Stimulated activated CD4-positive, alpha-beta T cell treated with anti-CD3 and anti-CD28 coated beads, Interleukin-15, amount 100 ng/mL, for 24 hours (primary cell): ENCODE measurements around the gene B4GALNT1.
A peak's percentile ranks its signal among the peaks of the same experiment; 100 is the strongest.
"Not testable (repeated sequence)": the region's sequence is repeated elsewhere in the genome, so short reads cannot be mapped to it uniquely, and the experiment has no call there.

ENCODE experiments used
- DNase-seq: peaks from one replicate; pipeline ENCODE4 v3.0.0-alpha.2; 2020

Gene B4GALNT1

GRCh38 chr12:57632958-57633840 is at the start of gene B4GALNT1:
Gene B4GALNT1 (minus strand): TSS chr12:57633201. CDS start chr12:57632132, 1,069 bp downstream.
- DNase-seq, result peak; percentile 81

- no peak for DNase-seq
These were observed 46.7 kb upstream of the B4GALNT1 start for GRCh38 chr12:57679697-57680096.

GRCh38 chr12:57677947-57678346 is 44.9 kb upstream of the B4GALNT1 start:
- not testable (repeated sequence) for DNase-seq

GRCh38 chr12:57674691-57675090 is 41.7 kb upstream of the B4GALNT1 start:
- no peak for DNase-seq

- DNase-seq, result no peak
These were observed 39.8 kb upstream of the B4GALNT1 start for GRCh38 chr12:57672801-57673200.

GRCh38 chr12:57671811-57672210 is 38.8 kb upstream of the B4GALNT1 start:
- DNase-seq, result not testable (repeated sequence)

GRCh38 chr12:57669691-57670090 is 36.7 kb upstream of the B4GALNT1 start:
- not testable (repeated sequence) for DNase-seq

- DNase-seq, result no peak
These were observed 33.9 kb upstream of the B4GALNT1 start for GRCh38 chr12:57666897-57667296.

GRCh38 chr12:57665066-57665820 is 32.2 kb upstream of the B4GALNT1 start:
- not testable (repeated sequence) for DNase-seq

GRCh38 chr12:57661376-57661775 is 28.4 kb upstream of the B4GALNT1 start:
- no peak for DNase-seq

GRCh38 chr12:57658890-57659289 is 25.9 kb upstream of the B4GALNT1 start:
- no peak for DNase-seq

- no peak for DNase-seq
These were observed 24.7 kb upstream of the B4GALNT1 start for GRCh38 chr12:57657744-57658143.

- not testable (repeated sequence) for DNase-seq
These were observed 23.4 kb upstream of the B4GALNT1 start for GRCh38 chr12:57656408-57656807.

GRCh38 chr12:57655541-57656240 is 22.7 kb upstream of the B4GALNT1 start:
- DNase-seq, result no peak

GRCh38 chr12:57654042-57654441 is 21.0 kb upstream of the B4GALNT1 start:
- no peak for DNase-seq

- not testable (repeated sequence) for DNase-seq
These were observed 13.7 kb upstream of the B4GALNT1 start for GRCh38 chr12:57646659-57647049.

- DNase-seq, result not testable (repeated sequence)
These were observed 13.1 kb upstream of the B4GALNT1 start for GRCh38 chr12:57645990-57646658.

- DNase-seq, result no peak
These were observed 8.9 kb upstream of the B4GALNT1 start for GRCh38 chr12:57641699-57642442.

GRCh38 chr12:57640175-57641042 is 7.4 kb upstream of the B4GALNT1 start:
- no peak for DNase-seq

GRCh38 chr12:57638096-57638495 is 5.1 kb upstream of the B4GALNT1 start:
- no peak for DNase-seq

- no peak for DNase-seq
These were observed 4.4 kb upstream of the B4GALNT1 start for GRCh38 chr12:57637364-57637763.
